PC-3 (cell line): ENCODE results near the gene GAD2.

ENCODE experiments used
- EZH2 ChIP-seq: fragments of 300-600 bp; sonication (generic); IDR thresholded peaks from one replicate; pipeline ENCODE4 v1.6.1; 2017; ENCODE audit warnings: antibody characterized with exemption, mild to moderate bottlenecking, low read length; ENCODE audit not compliant: unreplicated experiment
- EZH2phosphoT487 ChIP-seq: fragments of 300-600 bp; sonication (generic); IDR thresholded peaks from 2 replicates; pipeline ENCODE4 v1.6.1; 2018; ENCODE audit warnings: mild to moderate bottlenecking, antibody characterized with exemption, low read length, borderline replicate concordance
- TF ChIP-seq, protein P1 (sequence below): fragments of 300-600 bp; sonication (generic); conservative IDR thresholded peaks from 2 replicates; pipeline ENCODE4 v1.5.1; 2017; ENCODE audit warnings: antibody characterized with exemption, low read depth, mild to moderate bottlenecking, low read length

DNA sequence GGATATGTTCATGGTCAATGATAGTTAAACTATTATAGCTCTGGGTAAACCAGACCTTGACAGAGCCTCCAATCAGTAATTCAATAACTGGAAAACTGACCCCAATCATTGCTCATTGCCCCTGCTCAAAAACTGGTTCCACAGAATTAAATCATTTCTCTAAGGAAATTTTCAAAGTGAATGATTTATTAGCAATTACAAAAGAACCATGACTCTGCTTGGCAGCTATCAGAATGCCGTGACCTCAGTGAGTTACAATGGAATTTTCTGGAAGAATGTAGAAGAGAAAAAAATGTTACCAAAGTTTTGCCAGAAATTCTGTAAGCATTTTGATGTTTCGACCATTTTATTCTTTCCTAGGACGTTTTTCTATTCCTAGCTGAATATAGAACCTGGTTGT lies 114.8 kb downstream of the GAD2 start:
- no peak for TF ChIP-seq EZH2
- TF ChIP-seq, protein P1, sequence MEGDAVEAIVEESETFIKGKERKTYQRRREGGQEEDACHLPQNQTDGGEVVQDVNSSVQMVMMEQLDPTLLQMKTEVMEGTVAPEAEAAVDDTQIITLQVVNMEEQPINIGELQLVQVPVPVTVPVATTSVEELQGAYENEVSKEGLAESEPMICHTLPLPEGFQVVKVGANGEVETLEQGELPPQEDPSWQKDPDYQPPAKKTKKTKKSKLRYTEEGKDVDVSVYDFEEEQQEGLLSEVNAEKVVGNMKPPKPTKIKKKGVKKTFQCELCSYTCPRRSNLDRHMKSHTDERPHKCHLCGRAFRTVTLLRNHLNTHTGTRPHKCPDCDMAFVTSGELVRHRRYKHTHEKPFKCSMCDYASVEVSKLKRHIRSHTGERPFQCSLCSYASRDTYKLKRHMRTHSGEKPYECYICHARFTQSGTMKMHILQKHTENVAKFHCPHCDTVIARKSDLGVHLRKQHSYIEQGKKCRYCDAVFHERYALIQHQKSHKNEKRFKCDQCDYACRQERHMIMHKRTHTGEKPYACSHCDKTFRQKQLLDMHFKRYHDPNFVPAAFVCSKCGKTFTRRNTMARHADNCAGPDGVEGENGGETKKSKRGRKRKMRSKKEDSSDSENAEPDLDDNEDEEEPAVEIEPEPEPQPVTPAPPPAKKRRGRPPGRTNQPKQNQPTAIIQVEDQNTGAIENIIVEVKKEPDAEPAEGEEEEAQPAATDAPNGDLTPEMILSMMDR: no peak
- TF ChIP-seq EZH2phosphoT487: no peak
